Fibroblast of the aortic adventitia (primary cell): ENCODE measurements around the gene MUC4. TPM values are rescaled to one million over a fixed set of nuclear protein-coding genes. Genes with fewer than 3 reads are reported as not detected.

Source experiments
- DNase-seq: peaks from one replicate; pipeline ENCODE4 v3.0.0-alpha.2; 2010; ENCODE audit warnings: low read depth
- H3K4me3 ChIP-seq: 2 replicates; pipeline ENCODE4 v1.5.1; 2011; ENCODE audit warnings: low read depth, mild to moderate bottlenecking, control low read depth, low read length, moderate library complexity
- small RNA-seq: library from RNA; depleted of rRNA; stranded (forward); fragments of <200 nt; gene quantifications from one replicate; pipeline ENCODE3, GENCODE V24; 2012
- total RNA-seq: library from RNA; depleted of rRNA; stranded (reverse); fragments of >200 nt; gene quantifications from 2 replicates; pipeline ENCODE4 v1.2.3, GENCODE V29; 2012; ENCODE audit warnings: low replicate concordance
- TF ChIP-seq, protein P1 (sequence below): IDR thresholded peaks from 2 replicates; pipeline ENCODE4 v1.5.1; 2011; ENCODE audit warnings: mild to moderate bottlenecking, low read length, control low read depth, inconsistent platforms; ENCODE audit not compliant: insufficient read depth

Gene MUC4
- total RNA-seq, 1 donor: not detected

DNA sequence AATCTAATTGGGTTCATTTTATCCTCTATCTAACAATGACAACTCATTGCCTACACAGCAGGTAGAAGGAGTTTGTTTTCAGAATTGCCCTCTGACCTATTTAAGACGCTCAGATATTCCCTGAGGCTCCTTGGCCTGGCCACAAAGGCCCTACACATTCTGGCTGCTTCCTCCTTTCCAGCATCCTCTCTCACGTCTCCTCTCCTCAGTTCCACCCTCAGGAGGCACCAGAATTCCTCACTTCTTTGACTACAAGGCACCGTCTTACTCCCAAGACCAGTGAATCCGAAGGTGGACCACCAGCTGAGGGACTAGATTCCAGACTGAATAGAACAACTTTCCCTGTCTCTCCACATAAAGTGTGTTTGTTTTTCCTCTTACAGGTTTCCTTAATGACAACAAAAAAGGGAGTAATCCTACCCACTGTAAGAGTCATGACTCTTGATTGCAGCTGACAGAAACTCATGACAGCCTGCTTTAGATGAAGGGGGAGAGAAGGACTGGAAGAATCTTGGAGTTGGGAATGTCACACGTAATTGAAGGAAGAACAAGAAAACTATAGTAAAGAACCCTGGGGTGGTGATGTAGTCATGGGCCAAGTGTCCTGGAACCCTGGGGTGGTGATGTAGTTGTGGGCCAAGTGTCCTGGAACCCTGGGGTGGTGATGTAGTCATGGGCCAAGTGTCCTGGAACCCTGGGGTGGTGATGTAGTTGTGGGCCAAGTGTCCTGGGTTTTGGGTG lies 112.9 kb downstream of the MUC4 start:
- no peak overlapping the region for H3K4me3 ChIP-seq
- DNase-seq: no peak
- TF ChIP-seq, protein P1, sequence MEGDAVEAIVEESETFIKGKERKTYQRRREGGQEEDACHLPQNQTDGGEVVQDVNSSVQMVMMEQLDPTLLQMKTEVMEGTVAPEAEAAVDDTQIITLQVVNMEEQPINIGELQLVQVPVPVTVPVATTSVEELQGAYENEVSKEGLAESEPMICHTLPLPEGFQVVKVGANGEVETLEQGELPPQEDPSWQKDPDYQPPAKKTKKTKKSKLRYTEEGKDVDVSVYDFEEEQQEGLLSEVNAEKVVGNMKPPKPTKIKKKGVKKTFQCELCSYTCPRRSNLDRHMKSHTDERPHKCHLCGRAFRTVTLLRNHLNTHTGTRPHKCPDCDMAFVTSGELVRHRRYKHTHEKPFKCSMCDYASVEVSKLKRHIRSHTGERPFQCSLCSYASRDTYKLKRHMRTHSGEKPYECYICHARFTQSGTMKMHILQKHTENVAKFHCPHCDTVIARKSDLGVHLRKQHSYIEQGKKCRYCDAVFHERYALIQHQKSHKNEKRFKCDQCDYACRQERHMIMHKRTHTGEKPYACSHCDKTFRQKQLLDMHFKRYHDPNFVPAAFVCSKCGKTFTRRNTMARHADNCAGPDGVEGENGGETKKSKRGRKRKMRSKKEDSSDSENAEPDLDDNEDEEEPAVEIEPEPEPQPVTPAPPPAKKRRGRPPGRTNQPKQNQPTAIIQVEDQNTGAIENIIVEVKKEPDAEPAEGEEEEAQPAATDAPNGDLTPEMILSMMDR: no peak

DNA sequence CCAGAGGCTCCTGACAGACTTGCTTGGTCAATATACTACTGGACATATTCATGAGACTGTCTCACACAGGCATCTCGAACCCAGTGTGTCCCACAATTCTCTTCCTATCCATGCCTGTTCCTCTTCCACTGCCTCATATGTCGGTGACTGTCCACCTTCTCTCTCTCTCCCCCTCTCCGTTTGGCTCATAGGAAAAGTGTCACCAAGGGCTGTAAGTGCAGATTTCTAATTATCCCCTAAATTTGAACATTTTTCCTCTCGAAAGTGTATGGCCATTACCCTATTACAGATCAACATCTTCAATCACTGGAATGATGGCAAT lies 113.4 kb downstream of the MUC4 start:
- no peak overlapping the region for H3K4me3 ChIP-seq
- DNase-seq: no peak
- TF ChIP-seq, protein P1: no peak

DNA sequence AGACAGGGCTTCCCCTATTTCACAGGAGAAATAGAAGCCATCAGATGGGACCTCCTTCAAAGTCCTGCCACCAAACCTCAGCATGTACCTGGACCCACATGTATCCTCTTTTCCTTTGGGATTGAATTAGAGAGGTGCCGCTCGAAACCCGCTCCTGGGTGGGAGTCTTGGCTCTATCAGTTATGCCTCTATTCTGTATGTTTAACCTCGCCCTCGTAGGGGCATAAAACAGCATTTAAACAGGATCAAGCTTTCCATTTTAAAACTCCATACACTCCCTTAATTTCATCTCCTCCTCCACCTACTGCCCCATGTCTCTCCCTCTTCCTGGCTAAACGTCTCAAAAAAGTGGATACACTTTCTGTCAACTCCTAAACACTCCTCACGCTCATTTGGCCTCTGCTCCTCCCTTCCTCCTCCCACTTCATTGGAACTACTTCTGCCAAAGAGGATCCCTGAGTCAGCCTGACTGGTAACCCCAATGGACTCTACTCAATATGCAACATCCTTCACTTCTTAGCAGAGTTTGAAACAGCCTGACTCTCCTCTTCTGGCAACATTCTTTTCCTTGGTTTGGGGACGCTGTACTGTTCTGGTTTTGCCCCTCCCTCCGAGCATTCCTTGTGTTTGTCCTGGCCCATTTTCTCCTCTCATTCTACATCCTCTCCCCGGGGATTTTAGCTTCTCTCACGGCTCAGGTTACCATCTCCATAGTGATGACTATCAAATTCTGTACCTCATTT lies 114.0 kb downstream of the MUC4 start:
- DNase-seq: peak; percentile 91
- TF ChIP-seq, protein P1: no peak
- H3K4me3 ChIP-seq: no peak overlapping the region

Small RNA genes within 50 kb of the gene (small RNA-seq; reads per million reads assigned to genes)
- gene MIR570: not detected

Other genes starting within 250 kb of the MUC4 start
- gene APOD, start 228.0 kb downstream of the MUC4 start, total RNA-seq: 2.9 and 33.3 TPM in 2 replicates
- gene MUC20, start 91.0 kb downstream of the MUC4 start, total RNA-seq: 0.63 and 4.5 TPM in 2 replicates
- gene TNK2, start 96.6 kb upstream of the MUC4 start, total RNA-seq: 7.1 and 10.8 TPM in 2 replicates